C4-2B (cell line): Measurements from ENCODE around the gene B3GALNT1.

ENCODE experiments used
- H3K27ac ChIP-seq: fragments of 450-650 bp; 2 replicates; pipeline ENCODE4 v1.5.1; 2017
- CTCF ChIP-seq: fragments of 450-650 bp; conservative IDR thresholded peaks from 2 replicates; pipeline ENCODE4 v1.5.1; 2017; ENCODE audit warnings: mild to moderate bottlenecking
- ZFX ChIP-seq: fragments of 450-650 bp; IDR thresholded peaks from 2 replicates; pipeline ENCODE4 v1.6.1; 2017

B3GALNT1 gene

GRCh38 chr3:161137260-161137659 is 32.1 kb upstream of the B3GALNT1 start:
- H3K27ac ChIP-seq, result no peak overlapping the region
- TF ChIP-seq ZFX (no peak), CTCF (no peak)

GRCh38 chr3:161132391-161132790 is 27.2 kb upstream of the B3GALNT1 start:
- no peak for TF ChIP-seq CTCF
- no peak for TF ChIP-seq ZFX
- H3K27ac ChIP-seq, result no peak overlapping the region

GRCh38 chr3:161126495-161126894 is 21.3 kb upstream of the B3GALNT1 start:
- no peak overlapping the region for H3K27ac ChIP-seq
- TF ChIP-seq CTCF (no peak), ZFX (no peak)

- no peak for TF ChIP-seq CTCF
- no peak for TF ChIP-seq ZFX
- no peak overlapping the region for H3K27ac ChIP-seq
Observed at GRCh38 chr3:161117646-161118045, 12.5 kb upstream of the B3GALNT1 start.

DNA sequence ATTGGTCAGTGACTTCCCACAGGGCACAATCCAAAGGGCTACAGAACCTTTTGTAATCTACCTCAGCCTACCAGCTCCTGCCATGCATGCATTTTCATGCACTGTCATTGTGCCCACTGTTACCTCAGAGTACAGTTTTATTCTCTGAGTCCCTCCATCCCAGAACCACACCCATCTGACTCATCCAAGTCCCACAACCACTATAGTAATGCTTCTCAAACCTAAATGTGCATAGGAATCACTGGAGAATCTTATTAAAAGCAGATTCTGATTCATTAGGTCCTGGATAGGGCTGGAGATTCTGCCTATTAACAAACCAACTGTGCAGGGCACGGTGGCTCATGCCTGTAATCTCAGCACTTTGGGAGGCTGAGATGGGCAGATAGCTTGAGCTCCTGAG is 3.7 kb upstream of the B3GALNT1 start:
- no peak for TF ChIP-seq CTCF
- TF ChIP-seq ZFX, result no peak
- H3K27ac ChIP-seq, result no peak overlapping the region

DNA sequence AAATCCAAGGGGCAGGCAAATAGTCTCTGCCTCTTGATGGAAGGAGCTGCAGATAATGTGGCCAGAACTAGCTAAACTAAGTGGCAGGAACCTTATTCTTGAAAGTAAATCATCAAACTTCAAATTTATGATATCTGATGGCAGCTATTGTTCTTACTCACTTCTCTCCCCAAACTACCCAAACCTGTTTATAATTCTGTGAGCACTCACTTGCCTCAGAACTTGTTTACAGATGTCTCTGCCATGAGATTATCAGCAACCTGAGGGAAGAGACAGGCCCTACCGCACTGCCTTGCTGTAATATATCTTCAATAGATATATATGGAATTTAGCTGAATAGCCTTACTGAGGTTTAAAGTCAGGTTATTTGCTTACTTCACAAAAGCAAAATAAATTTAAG is 2.2 kb upstream of the B3GALNT1 start:
- H3K27ac ChIP-seq, result no peak overlapping the region

DNA sequence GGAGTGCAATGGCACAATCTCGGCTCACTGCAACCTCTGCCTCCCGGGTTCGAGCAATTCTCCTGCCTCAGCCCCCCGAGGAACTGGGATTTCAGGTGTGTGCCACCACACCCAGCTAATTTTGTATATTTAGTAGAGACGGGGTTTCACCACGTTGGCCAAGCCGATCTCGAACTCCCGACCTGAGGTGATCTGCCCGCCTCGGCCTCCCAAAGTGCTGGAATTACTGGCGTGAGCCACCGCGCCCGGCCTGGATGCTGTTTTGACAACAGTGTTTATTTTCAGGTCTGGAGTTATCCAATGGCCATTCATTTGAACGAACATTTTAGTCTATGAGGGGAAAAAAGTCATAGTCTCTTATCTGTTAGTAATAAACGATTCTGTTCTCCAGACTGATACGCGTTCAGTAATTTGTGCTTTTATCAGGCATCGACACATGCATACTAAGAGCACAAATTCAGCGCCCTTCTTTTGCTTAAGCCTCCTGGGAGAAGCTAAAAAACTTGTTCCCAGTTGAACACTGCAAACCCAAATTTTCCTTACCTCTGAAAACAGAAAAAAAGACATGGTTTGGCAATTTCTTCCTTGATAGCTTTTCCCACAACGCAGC is 1.3 kb downstream of the B3GALNT1 start:
- H3K27ac ChIP-seq, result no peak overlapping the region
- TF ChIP-seq CTCF, result no peak
- TF ChIP-seq ZFX, result no peak

More for the DNA sequence above, 2.2 kb upstream of the B3GALNT1 start:
- TF ChIP-seq ZFX (no peak), CTCF (no peak)
